Measurements from ENCODE around the gene NTMT2.

- TF ChIP-seq POLR2A (IDR thresholded peaks at IDR 0.05; ENCODE audit: low read depth) (no peak), POLR2AphosphoS5 (IDR thresholded peaks at IDR 0.05) (no peak), EP300 (IDR thresholded peaks at IDR 0.05) (no peak)
- TF ChIP-seq, protein P1, sequence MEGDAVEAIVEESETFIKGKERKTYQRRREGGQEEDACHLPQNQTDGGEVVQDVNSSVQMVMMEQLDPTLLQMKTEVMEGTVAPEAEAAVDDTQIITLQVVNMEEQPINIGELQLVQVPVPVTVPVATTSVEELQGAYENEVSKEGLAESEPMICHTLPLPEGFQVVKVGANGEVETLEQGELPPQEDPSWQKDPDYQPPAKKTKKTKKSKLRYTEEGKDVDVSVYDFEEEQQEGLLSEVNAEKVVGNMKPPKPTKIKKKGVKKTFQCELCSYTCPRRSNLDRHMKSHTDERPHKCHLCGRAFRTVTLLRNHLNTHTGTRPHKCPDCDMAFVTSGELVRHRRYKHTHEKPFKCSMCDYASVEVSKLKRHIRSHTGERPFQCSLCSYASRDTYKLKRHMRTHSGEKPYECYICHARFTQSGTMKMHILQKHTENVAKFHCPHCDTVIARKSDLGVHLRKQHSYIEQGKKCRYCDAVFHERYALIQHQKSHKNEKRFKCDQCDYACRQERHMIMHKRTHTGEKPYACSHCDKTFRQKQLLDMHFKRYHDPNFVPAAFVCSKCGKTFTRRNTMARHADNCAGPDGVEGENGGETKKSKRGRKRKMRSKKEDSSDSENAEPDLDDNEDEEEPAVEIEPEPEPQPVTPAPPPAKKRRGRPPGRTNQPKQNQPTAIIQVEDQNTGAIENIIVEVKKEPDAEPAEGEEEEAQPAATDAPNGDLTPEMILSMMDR (IDR thresholded peaks at IDR 0.05), result no peak
Measured at GRCh38 chr1:170209125-170209524, 63.4 kb downstream of the NTMT2 start.
